SK-N-MC (cell line): ENCODE data around the gene TMEM132C.

Experiments
- EZH2 ChIP-seq: fragments of 200-600 bp; sonication (generic); IDR thresholded peaks from one replicate; pipeline ENCODE4 v1.6.1; 2017; ENCODE audit warnings: antibody characterized with exemption
- POLR2AphosphoS5 ChIP-seq: IDR thresholded peaks from 2 replicates; pipeline ENCODE4 v1.6.1; 2012; ENCODE audit warnings: mild to moderate bottlenecking, low read depth, low read length, borderline replicate concordance

DNA sequence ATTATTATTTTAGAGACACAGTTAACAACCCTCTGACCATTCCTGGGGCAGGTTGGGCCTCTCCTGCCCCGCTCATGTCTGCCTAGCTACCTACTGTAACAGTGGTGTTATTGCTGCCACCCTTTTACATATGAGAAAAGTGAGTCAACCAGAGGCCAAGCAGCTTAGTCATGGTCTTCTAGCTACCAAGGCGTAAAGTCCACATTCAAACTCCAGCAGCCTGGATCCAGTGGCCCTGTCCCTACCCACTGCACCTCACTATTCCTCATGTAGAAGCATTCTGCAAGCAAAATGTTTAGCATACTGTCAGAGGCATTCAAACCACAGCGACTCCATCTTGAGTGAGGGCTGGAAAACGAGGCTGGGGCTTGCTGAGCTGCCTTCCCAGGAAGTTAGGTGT is 461.0 kb downstream of the TMEM132C start:
- TF ChIP-seq EZH2, result no peak
- TF ChIP-seq POLR2AphosphoS5, result no peak
